ENCODE measurements around the gene CYTIP.

DNA sequence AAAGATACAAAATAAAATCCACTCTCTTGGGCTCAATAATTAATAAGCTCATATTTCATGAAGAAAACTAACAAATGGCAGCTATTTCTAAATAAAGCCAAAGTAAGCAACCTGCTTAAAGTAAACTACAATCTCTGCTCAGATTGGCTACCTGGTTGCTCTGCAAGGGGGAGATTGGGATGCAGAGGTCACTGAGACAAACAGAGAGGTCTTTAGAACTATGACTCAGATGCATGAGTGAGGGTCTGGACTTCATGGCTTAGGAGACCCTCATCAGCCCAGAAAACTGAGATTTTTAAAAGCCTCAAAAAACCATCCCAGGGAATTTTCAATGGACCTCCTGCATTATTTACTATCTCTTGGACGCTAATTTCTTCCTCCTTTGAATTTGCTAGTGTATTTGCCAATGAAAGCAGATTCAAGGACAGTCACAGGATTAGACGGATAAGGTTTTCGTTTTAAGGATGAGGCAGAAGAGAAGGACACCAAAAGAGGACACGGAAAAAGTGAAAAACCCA is 17.4 kb downstream of the CYTIP start:
- TF ChIP-seq TAF1 (IDR thresholded peaks at IDR 0.05; ENCODE audit: low read depth, low read length) (no peak), POLR2A (IDR thresholded peaks at IDR 0.05; ENCODE audit: low read depth, low read length) (peak; percentile 26; the same call in 1 of the 2 replicates), SPI1 (IDR thresholded peaks at IDR 0.05; ENCODE audit: low read depth, low read length) (no peak)
